Muscle of leg (tissue), 11 donors: ENCODE data around the gene VAMP8. TPM values are rescaled to one million over a fixed set of nuclear protein-coding genes. Genes with fewer than 3 reads are reported as not detected.
"Not testable (repeated sequence)": the region's sequence is repeated elsewhere in the genome, so short reads cannot be mapped to it uniquely, and the experiment has no call there.

ENCODE experiments used
- DNase-seq: peaks from one replicate; pipeline ENCODE4 v3.0.0; 2013
- H3K27ac ChIP-seq: one replicate; pipeline ENCODE4 v1.5.1; 2013; ENCODE audit warnings: mild to moderate bottlenecking, low read length, control low read depth
- H3K27me3 ChIP-seq: one replicate; pipeline ENCODE4 v1.6.1; 2013; ENCODE audit warnings: low read length; ENCODE audit not compliant: control insufficient read depth, insufficient read depth
- H3K36me3 ChIP-seq: one replicate; pipeline ENCODE4 v1.6.1; 2013; ENCODE audit warnings: low read length; ENCODE audit not compliant: control insufficient read depth, insufficient read depth
- H3K4me1 ChIP-seq: one replicate; pipeline ENCODE4 v1.6.1; 2013; ENCODE audit warnings: low read length; ENCODE audit not compliant: control insufficient read depth, insufficient read depth
- H3K4me3 ChIP-seq: one replicate; pipeline ENCODE4 v1.5.1; 2013; ENCODE audit warnings: low read length, control low read depth
- H3K9me3 ChIP-seq: replicated peaks from 2 replicates; pipeline ENCODE4 v1.6.1; 2013; ENCODE audit warnings: low read depth, low read length; ENCODE audit not compliant: control insufficient read depth
- WGBS: methylation state at CpG from one replicate; pipeline ENCODE4 v1.1.5; 2013; ENCODE audit warnings: missing lambda C conversion rate; ENCODE audit not compliant: insufficient coverage; 5-methylcytosine and 5-hydroxymethylcytosine counted together
- polyA plus RNA-seq, 8 donors: library from polyadenylated mRNA; unstranded; fragments of 120-200 nt; gene quantifications; one replicate each; pipeline versions ENCODE4 v1.2.1 to v1.2.3, GENCODE V29; 2013; ENCODE audit warnings: inconsistent platforms in 1 of 8, low replicate concordance in 1 of 8; ENCODE audit not compliant: insufficient read length in 8 of 8, insufficient read depth in 1 of 8
- total RNA-seq: library from RNA; stranded (reverse); fragments of 120-200 nt; gene quantifications from one replicate; pipeline ENCODE4 v1.2.4, GENCODE V29; 2013

The VAMP8 gene
- total and polyA plus RNA-seq, 9 donors = 9.8 to 17.8 (median 12.3) TPM

- H3K4me3 ChIP-seq, DNase-seq, H3K9me3 ChIP-seq, H3K27ac ChIP-seq, H3K27me3 ChIP-seq: not testable (repeated sequence)
- WGBS = no CpG with 5 or more reads among the region's 5 CpGs
- Histone ChIP-seq H3K36me3 (peaks cover 85% of the 10 kb centered on the region), H3K4me1 (peaks cover 10% of the 10 kb centered on the region)
Measured at GRCh38 chr2:85544915-85545779, 32.2 kb upstream of the VAMP8 start.

DNA sequence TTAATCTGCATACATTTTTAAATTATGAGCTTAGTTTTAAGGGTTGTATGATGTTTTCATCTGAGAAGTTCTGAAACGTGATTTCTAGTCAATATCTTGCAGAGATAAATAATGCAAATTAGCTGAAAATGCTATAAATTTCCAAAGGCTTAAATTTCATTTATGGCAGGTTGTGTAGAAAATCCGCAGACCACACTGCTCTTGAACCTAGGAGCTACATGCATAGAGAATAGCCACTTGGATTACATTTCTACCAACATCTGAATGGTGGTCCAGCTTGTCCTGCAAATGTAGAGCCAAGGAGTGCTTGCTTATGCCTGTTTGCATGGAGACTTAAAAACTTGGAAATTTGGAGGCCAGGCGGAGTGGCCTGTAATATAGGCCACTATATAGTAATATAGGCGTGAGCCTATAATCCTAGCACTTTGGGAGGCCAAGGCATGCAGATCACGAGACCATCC, 31.6 kb upstream of the VAMP8 start:
- Histone ChIP-seq H3K27ac (no peak overlapping the region), H3K36me3 (peaks cover 87% of the 10 kb centered on the region), H3K4me1 (peaks cover 10% of the 10 kb centered on the region), H3K27me3 (no peaks in the 10 kb centered on the region), H3K9me3 (no peaks in the 10 kb centered on the region), H3K4me3 (no peak overlapping the region)
- no peak for DNase-seq
- no CpG with 5 or more reads among the region's 5 CpGs for WGBS

- Histone ChIP-seq H3K4me1 (peaks cover 9% of the 10 kb centered on the region), H3K27me3 (no peaks in the 10 kb centered on the region), H3K36me3 (peaks cover 87% of the 10 kb centered on the region), H3K9me3 (no peaks in the 10 kb centered on the region), H3K4me3 (no peak overlapping the region), H3K27ac (no peak overlapping the region)
- no peak for DNase-seq
- no CpG with 5 or more reads among the region's 1 CpG for WGBS
Measured at GRCh38 chr2:85547089-85547858, 30.1 kb upstream of the VAMP8 start.

- H3K4me3 ChIP-seq = no peak overlapping the region
- H3K27ac ChIP-seq = no peak overlapping the region
- no peaks in the 10 kb centered on the region for H3K27me3 ChIP-seq
- H3K36me3 ChIP-seq = peaks cover 88% of the 10 kb centered on the region
- no peaks in the 10 kb centered on the region for H3K9me3 ChIP-seq
- 54% methylated on average over 4 of the region's 6 CpGs for WGBS
- no peak for DNase-seq
- H3K4me1 ChIP-seq = peaks cover 6% of the 10 kb centered on the region
Measured at GRCh38 chr2:85547859-85548607, 29.4 kb upstream of the VAMP8 start.

GRCh38 chr2:85548608-85548900, 28.8 kb upstream of the VAMP8 start:
- H3K4me1 ChIP-seq = peaks cover 6% of the 10 kb centered on the region
- no peak overlapping the region for H3K27ac ChIP-seq
- 45% methylated on average over 2 of the region's 2 CpGs for WGBS
- no peak overlapping the region for H3K4me3 ChIP-seq
- no peaks in the 10 kb centered on the region for H3K9me3 ChIP-seq
- H3K36me3 ChIP-seq = peaks cover 87% of the 10 kb centered on the region
- DNase-seq = no peak
- no peaks in the 10 kb centered on the region for H3K27me3 ChIP-seq

- peaks cover 6% of the 10 kb centered on the region for H3K4me1 ChIP-seq
- H3K9me3 ChIP-seq = no peaks in the 10 kb centered on the region
- H3K36me3 ChIP-seq = peaks cover 87% of the 10 kb centered on the region
- no peak overlapping the region for H3K27ac ChIP-seq
- no peaks in the 10 kb centered on the region for H3K27me3 ChIP-seq
- DNase-seq = no peak
- 87% methylated on average over 6 of the region's 10 CpGs for WGBS
- H3K4me3 ChIP-seq = no peak overlapping the region
Measured at GRCh38 chr2:85549095-85549494, 28.3 kb upstream of the VAMP8 start.

GRCh38 chr2:85549826-85550225, 27.6 kb upstream of the VAMP8 start:
- 24% methylated on average over 4 of the region's 4 CpGs for WGBS
- no peaks in the 10 kb centered on the region for H3K27me3 ChIP-seq
- H3K36me3 ChIP-seq = peaks cover 87% of the 10 kb centered on the region
- H3K27ac ChIP-seq = peak overlapping the region; percentile 20
- H3K4me1 ChIP-seq = peaks cover 6% of the 10 kb centered on the region
- H3K9me3 ChIP-seq = no peaks in the 10 kb centered on the region
- DNase-seq = no peak
- no peak overlapping the region for H3K4me3 ChIP-seq

DNA sequence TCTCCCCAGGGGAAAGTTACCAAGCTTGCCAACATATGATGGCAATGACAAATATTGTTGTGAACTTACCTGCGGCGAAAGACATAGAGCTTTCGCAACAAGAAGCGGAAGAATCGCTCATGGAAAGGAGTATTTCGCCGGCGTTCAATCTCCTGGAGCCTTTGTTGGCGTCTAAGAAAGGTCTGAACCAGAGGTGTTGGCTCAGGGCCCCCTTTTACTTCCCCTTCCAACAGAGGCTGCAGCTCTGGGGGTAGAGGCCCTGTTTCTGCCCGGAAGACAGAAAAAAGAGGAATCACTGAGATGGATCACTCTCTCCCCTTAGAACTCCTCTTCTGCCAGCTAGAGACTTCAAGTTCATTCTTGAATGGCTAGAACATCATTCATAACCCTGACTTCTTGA, 26.9 kb upstream of the VAMP8 start:
- 79% methylated on average over 9 of the region's 10 CpGs for WGBS
- Histone ChIP-seq H3K27ac (no peak overlapping the region), H3K27me3 (no peaks in the 10 kb centered on the region), H3K9me3 (no peaks in the 10 kb centered on the region), H3K4me3 (no peak overlapping the region), H3K36me3 (peaks cover 87% of the 10 kb centered on the region), H3K4me1 (peaks cover 6% of the 10 kb centered on the region)
- DNase-seq = no peak

- 67% methylated on average over 4 of the region's 9 CpGs for WGBS
- H3K36me3 ChIP-seq = peaks cover 82% of the 10 kb centered on the region
Measured at GRCh38 chr2:85551698-85552678, 25.4 kb upstream of the VAMP8 start.

More at GRCh38 chr2:85551698-85552678, 25.4 kb upstream of the VAMP8 start:
- no peaks in the 10 kb centered on the region for H3K9me3 ChIP-seq
- H3K4me1 ChIP-seq = peaks cover 6% of the 10 kb centered on the region
- H3K27me3 ChIP-seq = no peaks in the 10 kb centered on the region
- H3K27ac ChIP-seq = no peak overlapping the region
- H3K4me3 ChIP-seq = no peak overlapping the region
- peak; percentile 84 for DNase-seq
